ENCODE measurements around the gene CCL20.

DNA sequence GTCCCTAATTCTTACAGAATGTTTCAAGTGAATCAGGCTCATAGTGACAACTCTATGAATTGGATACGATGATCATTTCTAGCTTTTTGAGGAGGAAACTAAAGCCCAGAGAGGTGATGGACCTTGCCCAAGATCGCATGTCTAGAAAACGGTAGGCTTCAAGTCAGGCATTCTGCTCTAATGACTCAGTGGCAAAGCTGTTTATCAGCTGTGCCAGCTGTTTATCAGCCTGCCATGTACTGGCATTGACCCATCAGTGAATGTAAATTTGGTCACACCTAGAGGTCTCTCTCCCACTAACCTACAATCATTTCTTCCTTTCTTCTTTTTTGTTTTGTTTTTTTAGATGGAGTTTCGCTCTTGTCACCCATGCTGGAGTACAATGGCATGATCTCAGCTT is 51.6 kb downstream of the CCL20 start:
- TF ChIP-seq, protein P1, sequence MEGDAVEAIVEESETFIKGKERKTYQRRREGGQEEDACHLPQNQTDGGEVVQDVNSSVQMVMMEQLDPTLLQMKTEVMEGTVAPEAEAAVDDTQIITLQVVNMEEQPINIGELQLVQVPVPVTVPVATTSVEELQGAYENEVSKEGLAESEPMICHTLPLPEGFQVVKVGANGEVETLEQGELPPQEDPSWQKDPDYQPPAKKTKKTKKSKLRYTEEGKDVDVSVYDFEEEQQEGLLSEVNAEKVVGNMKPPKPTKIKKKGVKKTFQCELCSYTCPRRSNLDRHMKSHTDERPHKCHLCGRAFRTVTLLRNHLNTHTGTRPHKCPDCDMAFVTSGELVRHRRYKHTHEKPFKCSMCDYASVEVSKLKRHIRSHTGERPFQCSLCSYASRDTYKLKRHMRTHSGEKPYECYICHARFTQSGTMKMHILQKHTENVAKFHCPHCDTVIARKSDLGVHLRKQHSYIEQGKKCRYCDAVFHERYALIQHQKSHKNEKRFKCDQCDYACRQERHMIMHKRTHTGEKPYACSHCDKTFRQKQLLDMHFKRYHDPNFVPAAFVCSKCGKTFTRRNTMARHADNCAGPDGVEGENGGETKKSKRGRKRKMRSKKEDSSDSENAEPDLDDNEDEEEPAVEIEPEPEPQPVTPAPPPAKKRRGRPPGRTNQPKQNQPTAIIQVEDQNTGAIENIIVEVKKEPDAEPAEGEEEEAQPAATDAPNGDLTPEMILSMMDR (IDR thresholded peaks at IDR 0.05) = no peak
- TF ChIP-seq POLR2A (IDR thresholded peaks at IDR 0.05) = no peak
